ENCODE data around the gene CKM.
"Not testable (repeated sequence)": the region's sequence is repeated elsewhere in the genome, so short reads cannot be mapped to it uniquely, and the experiment has no call there.

Gene CKM

DNA sequence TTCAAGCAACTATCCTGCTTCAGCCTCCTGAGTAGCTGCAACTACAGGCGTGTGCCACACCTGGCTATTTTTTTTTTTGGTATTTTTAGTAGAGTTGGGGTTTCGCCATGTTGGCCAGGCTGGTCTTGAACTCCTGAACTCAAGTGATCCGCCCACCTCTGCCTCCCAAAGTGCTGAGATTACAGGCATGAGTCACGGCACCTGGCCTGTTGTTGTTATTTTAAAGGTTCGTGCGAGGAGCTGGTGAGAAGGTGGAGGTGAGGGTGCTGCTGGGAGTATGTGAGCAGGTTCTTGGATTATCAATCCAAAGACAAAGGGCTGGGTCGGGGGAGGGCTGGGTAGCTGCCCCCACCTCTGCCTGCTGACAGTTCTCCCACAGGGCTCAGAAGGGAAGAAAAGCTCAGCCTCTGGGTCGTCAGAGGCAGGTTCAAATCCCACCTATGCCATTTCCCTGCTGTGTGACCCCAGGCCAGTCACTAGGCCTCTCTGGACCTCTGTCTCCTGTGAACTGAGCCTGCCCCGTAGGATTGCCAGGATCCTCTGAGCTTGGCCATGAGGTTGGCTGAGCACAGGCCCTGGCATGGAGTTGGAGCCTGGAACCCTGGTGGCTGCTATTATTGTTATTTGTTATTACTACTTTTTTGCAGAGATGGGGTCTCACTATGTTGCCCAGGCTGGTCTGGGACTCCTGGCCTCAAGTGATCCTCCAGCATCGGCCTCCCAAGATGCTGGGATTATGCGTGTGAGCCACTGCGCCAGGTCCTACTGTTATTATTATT lies 1.5 kb downstream of the CKM start:
- DNase-seq (ENCODE audit: low read depth in 2 of 2), result no peak

DNA sequence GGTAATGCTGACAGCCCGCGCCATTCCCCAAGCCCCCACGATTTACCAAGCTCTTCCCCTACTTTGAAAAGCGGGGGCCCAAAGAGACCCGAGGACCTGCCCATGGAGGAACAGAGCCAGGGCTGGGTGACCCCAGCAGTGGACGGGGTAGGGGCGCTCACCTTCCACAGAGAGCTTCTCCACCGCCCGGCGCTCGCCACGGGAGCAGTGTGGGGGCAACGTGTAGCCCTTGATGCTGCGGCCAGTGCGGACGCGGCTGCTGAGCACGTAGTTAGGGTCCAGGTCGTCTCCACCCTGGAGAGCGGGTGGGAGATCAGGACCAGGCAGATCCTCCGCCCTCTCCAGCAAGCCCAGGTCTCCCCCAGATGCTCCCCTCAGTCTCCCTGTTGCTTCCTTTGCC lies 7.4 kb downstream of the CKM start:
- DNase-seq (ENCODE audit: low read depth in 2 of 2), result no peak

DNA sequence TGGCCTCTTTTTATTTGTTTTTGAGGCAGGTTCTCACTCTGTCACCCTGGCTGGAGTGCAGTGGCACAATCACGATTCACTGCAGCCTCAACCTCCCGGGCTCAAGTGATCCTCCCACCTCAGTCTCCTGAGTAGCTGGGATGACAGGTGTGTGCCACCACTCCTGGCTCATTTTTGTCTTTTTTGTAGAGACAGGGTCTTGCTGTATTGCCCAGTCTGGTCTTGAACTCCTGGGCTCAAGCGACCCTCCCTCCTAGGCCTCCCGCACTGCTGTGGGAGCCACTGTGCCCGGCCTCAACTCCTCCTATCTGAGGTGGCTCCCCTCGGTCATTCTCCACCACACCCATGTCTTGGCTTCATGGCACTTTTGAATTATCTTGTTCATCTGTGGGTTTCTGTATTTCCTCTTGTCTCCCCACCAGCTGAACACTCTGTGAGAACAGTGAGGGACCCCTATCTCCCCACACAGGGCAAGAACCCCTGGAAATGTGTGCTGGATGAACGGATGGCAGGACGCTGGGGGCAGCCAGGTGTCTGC lies 7.9 kb downstream of the CKM start:
- no peak for DNase-seq (ENCODE audit: low read depth in 2 of 2)

DNA sequence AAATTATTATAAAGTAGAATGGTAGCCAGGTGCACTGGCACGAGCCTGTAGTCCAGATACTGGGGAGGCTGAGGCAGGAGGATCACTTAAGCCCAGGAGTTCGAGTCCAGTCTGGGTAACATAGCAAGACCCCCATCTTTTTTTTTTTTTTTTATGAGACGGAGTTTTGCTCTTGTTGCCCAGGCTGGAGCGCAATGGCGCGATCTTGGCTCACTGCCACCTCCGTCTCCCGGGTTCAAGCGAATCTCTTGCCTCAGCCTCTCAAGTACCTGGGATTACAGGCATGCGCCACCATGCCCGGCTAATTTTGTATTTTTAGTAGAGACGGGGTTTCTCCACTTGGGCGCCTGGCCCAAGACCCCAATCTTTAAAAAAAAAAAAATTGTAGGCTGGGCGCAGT lies 10.4 kb downstream of the CKM start:
- not testable (repeated sequence) for DNase-seq (ENCODE audit: low read depth in 2 of 2)

DNA sequence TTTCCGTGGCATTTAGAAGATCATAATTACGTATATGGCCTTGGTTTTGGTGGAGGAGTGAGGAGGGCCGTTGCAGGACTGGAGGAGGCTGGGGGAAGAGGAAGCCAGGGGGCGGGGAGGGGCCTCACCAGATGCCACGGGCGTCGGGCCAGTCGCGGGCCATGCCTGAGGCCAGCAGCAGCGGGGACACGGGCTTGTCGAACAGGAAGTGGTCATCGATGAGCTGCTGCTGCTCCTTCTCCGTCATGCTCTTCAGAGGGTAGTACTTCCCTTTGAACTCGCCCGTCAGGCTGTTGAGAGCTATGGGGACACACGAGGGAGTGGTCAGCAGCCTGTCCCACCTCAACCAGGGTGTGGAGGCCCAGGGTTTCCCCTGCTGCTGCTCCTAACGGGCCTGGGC lies 11.1 kb downstream of the CKM start:
- no peak for DNase-seq (ENCODE audit: low read depth in 2 of 2)

DNA sequence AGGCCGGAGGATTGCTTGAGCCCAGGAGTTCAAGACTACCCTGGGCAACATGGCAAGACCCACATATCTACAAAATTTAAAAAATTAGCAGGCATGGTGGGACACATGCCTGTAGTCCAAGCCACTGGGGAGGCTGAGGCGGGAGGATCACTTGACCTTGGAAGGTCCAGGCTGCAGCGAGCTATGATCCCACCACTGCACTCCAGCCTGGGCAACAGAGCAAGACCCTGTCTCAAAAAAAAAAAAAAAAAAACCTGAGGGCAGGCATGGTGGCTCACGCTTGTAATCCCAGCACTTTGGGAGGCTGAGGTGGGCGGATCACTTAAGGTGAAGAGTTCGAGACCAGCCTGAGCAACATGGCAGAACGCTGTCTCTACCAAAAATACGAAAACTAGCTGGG lies 13.4 kb downstream of the CKM start:
- DNase-seq (ENCODE audit: low read depth in 2 of 2), result not testable (repeated sequence)

DNA sequence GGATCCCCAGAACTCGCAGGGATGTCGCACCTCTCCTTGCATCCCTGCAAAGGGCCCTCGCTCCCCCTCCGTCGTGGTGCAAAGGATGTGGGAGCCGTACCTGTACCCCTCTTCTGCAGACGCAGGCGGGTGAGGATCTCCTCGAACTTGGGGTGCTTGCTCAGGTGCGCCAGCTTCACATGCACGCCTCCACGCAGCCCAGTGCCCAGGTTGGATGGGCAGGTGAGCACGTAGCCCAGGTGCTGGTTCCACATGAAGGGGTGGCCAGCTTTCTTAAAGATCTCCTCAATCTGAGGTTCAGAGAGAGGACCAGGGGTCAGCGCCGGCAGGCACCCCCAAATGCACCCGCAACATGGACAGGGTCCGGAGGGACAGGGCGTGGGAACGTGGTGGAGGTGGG lies 15.3 kb downstream of the CKM start:
- DNase-seq (ENCODE audit: low read depth in 2 of 2), result no peak

DNA sequence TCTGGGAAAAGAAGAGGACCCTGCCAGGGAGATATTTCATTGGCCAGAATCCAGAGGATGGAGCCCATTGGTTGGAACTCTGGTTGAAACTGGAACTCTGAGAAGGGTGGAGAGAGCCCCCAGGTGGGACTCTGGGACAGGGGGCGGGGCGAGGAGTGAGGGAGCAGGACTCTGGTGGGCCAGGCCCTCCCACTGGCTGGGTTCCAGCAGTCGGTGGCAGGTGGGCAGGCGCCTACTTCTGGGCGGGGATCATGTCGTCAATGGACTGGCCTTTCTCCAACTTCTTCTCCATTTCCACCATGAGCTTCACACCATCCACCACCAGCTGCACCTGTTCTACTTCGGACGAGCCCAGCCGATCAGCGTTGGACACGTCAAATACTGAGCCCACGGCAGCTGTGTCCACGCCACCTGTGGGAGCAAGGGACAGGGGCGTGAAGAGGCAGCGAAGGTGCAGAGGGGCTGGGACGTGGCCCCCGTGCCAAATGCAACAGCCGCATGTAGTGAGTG lies 16.1 kb downstream of the CKM start:
- no peak for DNase-seq (ENCODE audit: low read depth in 2 of 2)

DNA sequence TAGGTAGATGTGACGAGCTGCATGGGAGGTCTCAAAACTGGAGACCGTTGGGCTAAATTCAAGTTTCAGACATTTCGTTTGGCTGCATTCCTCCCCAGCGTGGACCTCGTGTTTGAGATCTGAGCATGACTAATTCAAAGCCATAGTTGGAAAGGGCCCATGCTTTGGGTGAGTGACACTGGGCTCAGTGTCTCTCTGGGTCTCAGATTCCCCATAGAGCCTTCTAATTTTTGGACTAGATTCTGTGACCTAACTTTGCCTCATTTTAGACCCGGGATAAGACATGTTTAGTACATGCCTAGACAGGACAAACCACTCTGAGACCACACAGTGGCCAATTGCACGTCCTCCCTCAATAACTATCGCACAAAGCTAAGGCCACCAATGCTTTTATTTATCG lies 16.6 kb downstream of the CKM start:
- DNase-seq (ENCODE audit: low read depth in 2 of 2), result no peak

DNA sequence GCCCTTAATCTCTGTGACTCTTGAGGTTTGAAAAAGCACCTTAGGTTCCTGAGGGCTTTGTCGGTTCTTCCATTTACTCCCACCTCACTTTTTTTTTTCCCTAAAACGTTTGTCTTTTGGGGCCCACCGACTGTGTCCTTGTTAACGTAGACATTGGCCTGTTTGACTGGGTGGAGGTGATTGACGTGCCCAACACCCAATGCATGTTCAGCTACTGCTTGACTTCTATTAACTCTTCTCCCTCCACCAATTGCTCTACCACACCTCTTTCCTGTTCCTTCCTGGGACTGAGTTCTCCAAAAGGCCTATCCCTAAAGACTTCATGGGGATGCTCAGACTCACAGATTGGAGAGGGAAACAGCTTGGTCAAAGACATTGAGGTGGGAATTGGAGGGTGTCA lies 17.3 kb downstream of the CKM start:
- no peak for DNase-seq (ENCODE audit: low read depth in 2 of 2)

DNA sequence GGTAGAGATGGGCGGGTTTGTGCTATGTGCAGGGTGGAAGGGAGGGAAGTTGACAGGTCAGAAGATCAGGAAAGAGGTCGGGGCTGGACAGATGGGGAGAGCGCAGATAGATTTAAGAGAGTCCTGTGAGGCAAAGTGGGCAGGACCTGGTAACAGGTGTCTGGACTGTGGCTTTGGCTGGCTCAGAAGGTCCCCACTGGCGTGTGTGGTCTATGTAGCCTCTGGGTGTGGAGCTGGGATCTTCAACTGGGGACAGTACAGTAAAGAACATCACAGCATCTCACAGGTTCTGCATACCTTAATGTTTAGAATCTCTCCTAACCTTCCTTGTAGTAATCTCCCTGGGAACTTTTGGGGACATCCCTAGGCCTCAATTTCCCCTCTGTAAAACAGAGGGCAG lies 17.7 kb downstream of the CKM start:
- DNase-seq (ENCODE audit: low read depth in 2 of 2), result no peak

DNA sequence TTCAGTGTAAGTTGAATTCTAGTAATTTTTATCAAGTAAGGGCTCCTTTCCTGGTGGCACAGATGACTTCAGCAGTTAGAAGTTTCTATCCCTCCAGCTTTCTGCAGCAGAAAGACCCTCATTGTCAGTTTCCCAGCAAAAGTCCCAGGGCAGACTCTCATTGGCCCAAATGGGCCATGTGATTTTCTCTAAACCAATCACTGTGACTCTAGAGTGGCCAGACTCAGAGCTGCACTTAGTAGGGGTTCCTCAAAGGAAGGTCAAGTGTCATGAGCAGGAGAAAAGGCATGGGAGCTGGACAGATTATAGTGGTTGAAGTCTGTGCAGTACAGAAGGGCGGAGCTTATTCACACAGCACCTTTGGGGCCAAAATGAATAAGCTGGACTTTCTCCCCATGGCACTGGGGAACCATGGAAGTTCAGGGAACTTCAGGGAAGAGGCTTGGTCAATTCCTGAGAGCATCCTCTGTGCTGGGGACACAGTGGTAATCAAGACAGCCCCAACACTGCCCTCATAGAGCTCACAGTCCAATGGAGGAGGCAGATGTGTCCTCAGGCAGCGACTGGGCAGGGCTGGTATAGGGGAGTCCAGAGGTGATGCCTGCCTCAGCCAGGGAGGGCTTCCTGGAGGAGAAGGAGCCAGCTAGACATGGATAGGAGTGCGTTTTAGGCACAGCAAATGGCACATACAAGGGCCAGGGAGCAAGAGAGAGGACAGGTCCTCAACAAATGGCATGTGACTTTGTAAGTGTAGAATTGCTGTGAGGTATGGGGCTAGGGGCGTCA lies 18.3 kb downstream of the CKM start:
- no peak for DNase-seq (ENCODE audit: low read depth in 2 of 2)

DNA sequence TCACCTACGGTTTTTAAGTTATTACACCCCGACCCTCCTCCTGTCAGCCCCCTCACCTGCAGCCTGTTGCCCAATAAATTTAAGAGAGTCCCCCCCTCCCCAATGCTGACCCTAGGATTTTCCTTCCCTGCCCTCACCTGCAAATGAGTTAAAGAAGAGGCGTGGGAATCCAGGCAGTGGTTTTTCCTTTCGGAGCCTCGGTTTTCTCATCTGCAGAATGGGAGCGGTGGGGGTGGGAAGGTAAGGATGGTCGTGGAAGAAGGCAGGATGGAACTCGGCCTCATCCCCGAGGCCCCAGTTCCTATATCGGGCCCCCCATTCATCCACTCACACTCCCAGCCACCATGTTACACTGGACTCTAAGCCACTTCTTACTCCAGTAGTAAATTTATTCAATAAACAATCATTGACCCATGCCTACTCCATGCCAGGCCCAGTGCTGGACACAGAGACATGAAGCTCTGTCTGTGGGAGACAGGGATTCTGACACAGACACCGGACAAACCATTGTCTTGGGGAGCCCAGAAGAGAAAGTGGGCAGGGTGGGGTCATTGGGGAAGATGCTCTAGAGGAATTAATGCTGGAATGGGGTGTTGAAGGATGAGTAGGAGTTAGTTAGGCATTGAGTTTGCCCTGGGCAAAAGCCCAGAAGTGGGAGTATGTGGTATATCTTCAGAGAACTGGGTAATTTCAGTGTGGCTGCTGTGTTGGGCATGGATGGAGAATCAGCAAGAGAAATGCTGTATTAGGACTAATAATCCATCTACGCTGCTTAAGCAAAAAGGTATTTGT lies 19.2 kb downstream of the CKM start:
- DNase-seq (ENCODE audit: low read depth in 2 of 2), result no peak

DNA sequence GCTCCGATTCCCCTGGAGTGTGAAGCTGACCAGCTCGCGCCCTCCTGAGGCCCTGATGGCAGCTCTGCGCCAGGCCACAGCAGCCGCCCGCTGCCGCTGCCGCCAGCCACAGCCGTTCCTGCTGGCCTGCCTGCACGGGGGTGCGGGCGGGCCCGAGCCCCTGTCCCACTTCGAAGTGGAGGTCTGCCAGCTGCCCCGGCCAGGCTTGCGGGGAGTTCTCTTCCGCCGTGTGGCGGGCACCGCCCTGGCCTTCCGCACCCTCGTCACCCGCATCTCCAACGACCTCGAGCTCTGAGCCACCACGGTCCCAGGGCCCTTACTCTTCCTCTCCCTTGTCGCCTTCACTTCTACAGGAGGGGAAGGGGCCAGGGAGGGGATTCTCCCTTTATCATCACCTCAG lies 20.3 kb downstream of the CKM start:
- no peak for DNase-seq (ENCODE audit: low read depth in 2 of 2)

DNA sequence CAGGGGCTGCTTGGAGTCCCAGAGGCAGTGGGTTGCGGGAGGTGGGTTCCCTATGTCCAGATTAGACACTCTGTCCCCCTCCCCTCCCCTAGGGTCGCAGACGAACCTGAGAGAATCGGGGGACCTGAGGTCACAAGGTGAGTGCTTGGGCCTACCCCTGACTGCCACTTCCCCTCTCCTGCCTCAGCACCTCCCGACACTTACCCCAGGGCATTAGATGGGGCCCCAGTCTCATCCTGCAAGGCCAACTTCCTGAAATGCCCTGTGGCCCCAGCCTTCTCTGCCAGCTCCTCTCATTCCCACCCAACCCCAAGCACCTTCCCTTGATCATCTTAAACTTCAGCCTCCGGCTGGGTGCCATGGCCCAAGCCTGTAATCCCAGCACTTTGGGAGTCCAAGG lies 23.0 kb downstream of the CKM start:
- DNase-seq (ENCODE audit: low read depth in 2 of 2), result no peak

DNA sequence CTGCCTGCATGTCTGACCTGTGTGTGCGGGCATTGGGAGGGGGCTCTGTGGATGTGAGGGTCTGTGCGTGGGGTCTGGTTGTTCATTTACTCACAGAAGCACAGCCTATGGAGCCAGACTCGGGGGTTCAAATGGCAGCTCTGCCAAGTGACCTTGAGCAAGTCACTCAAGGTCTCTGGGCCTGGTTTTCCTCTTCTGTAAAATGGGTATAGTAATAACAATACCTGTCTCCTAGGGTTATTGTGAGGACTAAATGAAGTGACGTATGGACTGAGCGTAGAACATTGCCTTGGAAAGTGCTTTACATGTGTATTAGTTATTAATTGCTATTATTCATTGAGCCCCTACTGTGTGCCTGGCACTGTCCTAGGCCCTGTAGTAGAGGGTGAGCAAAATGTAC lies 24.4 kb downstream of the CKM start:
- no peak for DNase-seq (ENCODE audit: low read depth in 2 of 2)

DNA sequence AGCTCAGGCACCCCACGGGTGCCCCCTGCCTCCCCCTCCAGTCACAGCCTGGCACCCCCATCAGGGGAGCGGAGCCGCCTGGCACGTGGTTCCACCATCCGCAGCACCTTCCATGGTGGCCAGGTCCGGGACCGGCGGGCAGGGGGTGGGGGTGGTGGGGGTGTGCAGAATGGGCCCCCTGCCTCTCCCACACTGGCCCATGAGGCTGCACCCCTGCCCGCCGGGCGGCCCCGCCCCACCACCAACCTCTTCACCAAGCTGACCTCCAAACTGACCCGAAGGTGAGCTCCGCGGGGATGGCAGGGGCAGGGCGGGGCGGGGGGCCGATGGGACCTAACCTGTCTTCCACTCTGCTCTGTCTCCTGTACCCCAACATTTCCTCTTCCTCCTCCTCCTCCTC lies 25.0 kb downstream of the CKM start:
- no peak for DNase-seq (ENCODE audit: low read depth in 2 of 2)

DNA sequence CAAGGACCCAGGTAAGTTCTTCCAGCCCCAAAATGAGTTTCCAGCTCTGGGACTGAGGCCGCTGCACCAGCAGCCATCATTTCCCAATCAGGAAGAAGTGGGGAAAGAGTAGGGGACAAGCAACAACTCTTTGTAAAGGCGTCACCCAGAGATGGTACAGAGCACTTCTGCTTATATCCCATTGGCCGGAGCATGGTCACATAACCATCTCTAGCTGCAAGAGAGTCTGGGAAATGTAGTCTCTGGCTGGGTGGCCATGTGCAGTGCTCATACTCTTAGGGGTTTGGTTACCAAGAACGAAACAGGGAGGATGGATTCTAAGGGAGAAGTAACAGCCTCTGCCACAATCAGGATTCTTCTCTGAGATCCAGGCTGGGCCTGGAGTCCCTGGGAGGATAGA lies 26.3 kb downstream of the CKM start:
- no peak for DNase-seq (ENCODE audit: low read depth in 2 of 2)

DNA sequence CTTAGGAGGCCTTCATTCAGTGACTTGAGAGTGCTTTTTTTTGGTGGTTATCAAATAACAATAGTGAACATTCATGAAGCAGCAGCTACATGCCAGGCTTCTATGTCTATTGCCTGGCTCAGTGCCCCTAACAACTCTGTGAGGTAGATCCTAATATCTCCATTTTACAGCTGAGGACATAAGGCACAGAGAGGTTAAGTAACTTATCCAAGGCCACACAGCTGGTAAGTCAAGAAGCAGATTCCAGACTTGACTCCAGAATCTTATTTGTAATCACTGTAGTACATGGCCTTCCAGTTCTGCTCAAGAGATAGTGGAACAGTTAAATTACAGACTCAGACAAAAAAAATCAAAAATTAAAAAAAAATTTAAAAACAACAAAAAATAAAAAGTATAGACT lies 26.8 kb downstream of the CKM start:
- DNase-seq (ENCODE audit: low read depth in 2 of 2), result no peak

DNA sequence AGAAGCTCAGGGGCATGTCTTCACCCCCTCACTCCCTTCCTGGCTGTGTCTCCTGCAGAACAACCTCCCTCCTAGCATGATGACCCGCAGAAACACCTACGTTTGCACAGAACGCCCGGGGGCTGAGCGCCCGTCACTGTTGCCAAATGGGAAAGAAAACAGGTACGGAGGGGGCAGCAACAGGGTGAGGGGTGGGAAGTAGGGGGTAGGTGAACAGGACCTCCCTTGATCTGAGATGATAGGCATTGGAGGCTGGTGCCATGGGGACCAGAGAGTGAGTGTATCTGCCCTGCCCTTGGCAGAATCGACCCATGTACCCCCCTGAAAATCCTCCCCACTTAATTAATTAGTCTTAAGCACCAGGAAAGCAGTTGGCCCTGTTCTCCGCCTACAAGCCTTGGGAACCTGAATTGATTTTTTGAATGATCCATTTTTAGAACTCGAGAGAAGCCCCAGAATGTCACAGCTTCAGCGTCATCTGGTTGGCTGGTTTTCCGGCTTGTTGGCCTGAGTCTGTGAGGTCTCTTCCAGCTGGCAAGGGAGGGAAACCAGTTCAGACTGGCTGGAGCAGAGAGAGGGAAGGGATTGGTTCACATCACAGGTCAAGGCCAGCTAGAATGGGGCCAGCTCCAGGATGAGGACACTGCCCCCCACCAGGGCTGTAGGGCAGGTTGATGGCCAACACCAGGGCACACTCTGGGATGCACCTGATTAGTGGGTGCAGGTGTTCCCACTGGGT lies 28.2 kb downstream of the CKM start:
- no peak for DNase-seq (ENCODE audit: low read depth in 2 of 2)

DNA sequence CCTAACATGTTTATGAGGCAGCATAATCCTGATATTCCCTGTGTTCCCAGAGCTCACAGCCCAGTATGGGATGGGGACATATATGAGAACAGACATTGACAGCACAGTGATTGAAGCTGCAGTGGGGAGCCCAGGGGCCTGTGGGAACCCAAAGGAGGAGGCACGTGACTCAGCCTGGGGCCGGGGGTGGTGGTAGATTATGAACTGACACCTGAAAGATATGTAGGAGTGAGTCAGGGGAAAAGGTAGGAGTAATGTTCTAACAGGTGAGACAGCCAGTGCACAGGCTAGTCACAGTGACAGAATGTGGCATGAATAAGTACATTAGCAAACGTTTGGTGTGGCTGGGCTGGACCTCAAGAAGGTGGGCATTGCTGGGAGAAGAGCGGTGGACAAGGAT lies 29.0 kb downstream of the CKM start:
- no peak for DNase-seq (ENCODE audit: low read depth in 2 of 2)

DNA sequence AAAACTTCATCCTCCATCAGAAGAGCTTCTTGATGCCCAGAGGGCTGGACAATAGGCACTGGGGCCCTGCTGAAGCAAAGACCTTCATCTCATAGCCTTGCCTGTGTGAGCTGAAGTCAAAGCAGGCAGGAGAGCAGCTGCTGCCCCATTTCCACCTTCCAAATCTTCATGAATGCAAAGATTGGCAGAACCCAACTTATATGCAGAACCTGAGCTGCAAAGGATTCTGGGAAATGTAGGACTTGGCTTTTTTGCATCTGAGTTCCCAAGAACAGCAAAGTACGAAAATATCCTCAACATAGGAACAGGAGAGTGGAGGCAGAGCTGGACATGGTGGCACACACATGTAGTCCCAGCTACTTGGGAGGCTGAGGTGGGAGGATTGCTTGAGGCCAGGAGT lies 30.8 kb downstream of the CKM start:
- no peak for DNase-seq (ENCODE audit: low read depth in 2 of 2)

All from stimulated activated CD8-positive, alpha-beta memory T cell treated with anti-CD3 and anti-CD28 coated beads, Interleukin-7, amount 100 ng/mL, for 4 hours (primary cell).